ENCODE data around the gene PSAPL1.

PSAPL1 gene

GRCh38 chr4:7432531-7433375 lies 2.0 kb downstream of the PSAPL1 start:
- Histone ChIP-seq H3K27ac (ENCODE audit: low read depth, low read length) (no peak overlapping the region), H4K20me1 (ENCODE audit: control insufficient read depth, insufficient read depth, low read depth, low read length) (no peaks in the 10 kb centered on the region), H3F3A (ENCODE audit: control insufficient read depth, insufficient read depth) (no peaks in the 10 kb centered on the region), H3K27me3 (ENCODE audit: control insufficient read depth, low read length) (no peaks in the 10 kb centered on the region), H3K79me2 (ENCODE audit: control insufficient read depth, low read length) (no peaks in the 10 kb centered on the region), H3K4me3 (ENCODE audit: low read length) (no peak overlapping the region), H3K36me3 (ENCODE audit: control insufficient read depth, low read length) (no peaks in the 10 kb centered on the region), H3K9me2 (replicated peaks; ENCODE audit: control insufficient read depth, low read length) (no peaks in the 10 kb centered on the region), H3K4me2 (ENCODE audit: low read length) (no peak overlapping the region), H3K9me3 (ENCODE audit: control insufficient read depth, insufficient read depth, low read length) (no peaks in the 10 kb centered on the region), H3K4me1 (ENCODE audit: control insufficient read depth, low read length) (no peaks in the 10 kb centered on the region)
- no peak for TF ChIP-seq EZH2phosphoT487 (IDR thresholded peaks at IDR 0.05; ENCODE audit: borderline replicate concordance, low read length)
- no peak for TF ChIP-seq CTCF (IDR thresholded peaks at IDR 0.05; ENCODE audit: low read depth, low read length, poor library complexity, severe bottlenecking)

- no peak overlapping the region for H3K27ac ChIP-seq (ENCODE audit: low read depth, low read length)
- no peak for TF ChIP-seq EZH2phosphoT487 (IDR thresholded peaks at IDR 0.05; ENCODE audit: borderline replicate concordance, low read length)
- TF ChIP-seq CTCF (IDR thresholded peaks at IDR 0.05; ENCODE audit: low read depth, low read length, poor library complexity, severe bottlenecking), result no peak
- no peaks in the 10 kb centered on the region for H4K20me1 ChIP-seq (ENCODE audit: control insufficient read depth, insufficient read depth, low read depth, low read length)
- no peaks in the 10 kb centered on the region for H3F3A ChIP-seq (ENCODE audit: control insufficient read depth, insufficient read depth)
- no peaks in the 10 kb centered on the region for H3K79me2 ChIP-seq (ENCODE audit: control insufficient read depth, low read length)
- H3K9me3 ChIP-seq (ENCODE audit: control insufficient read depth, insufficient read depth, low read length), result no peaks in the 10 kb centered on the region
- no peak overlapping the region for H3K4me3 ChIP-seq (ENCODE audit: low read length)
- no peaks in the 10 kb centered on the region for H3K9me2 ChIP-seq (replicated peaks; ENCODE audit: control insufficient read depth, low read length)
- H3K27me3 ChIP-seq (ENCODE audit: control insufficient read depth, low read length), result no peaks in the 10 kb centered on the region
- no peak overlapping the region for H3K4me2 ChIP-seq (ENCODE audit: low read length)
- H3K36me3 ChIP-seq (ENCODE audit: control insufficient read depth, low read length), result no peaks in the 10 kb centered on the region
- no peaks in the 10 kb centered on the region for H3K4me1 ChIP-seq (ENCODE audit: control insufficient read depth, low read length)
Measured at GRCh38 chr4:7431696-7432530, 2.8 kb downstream of the PSAPL1 start.

- no peaks in the 10 kb centered on the region for H3K36me3 ChIP-seq (ENCODE audit: control insufficient read depth, low read length)
- H3K27me3 ChIP-seq (ENCODE audit: control insufficient read depth, low read length), result no peaks in the 10 kb centered on the region
- H3F3A ChIP-seq (ENCODE audit: control insufficient read depth, insufficient read depth), result no peaks in the 10 kb centered on the region
- H3K4me1 ChIP-seq (ENCODE audit: control insufficient read depth, low read length), result no peaks in the 10 kb centered on the region
- no peaks in the 10 kb centered on the region for H4K20me1 ChIP-seq (ENCODE audit: control insufficient read depth, insufficient read depth, low read depth, low read length)
- no peak overlapping the region for H3K4me3 ChIP-seq (ENCODE audit: low read length)
- H3K79me2 ChIP-seq (ENCODE audit: control insufficient read depth, low read length), result no peaks in the 10 kb centered on the region
- H3K27ac ChIP-seq (ENCODE audit: low read depth, low read length), result no peak overlapping the region
- no peak overlapping the region for H3K4me2 ChIP-seq (ENCODE audit: low read length)
- TF ChIP-seq CTCF (IDR thresholded peaks at IDR 0.05; ENCODE audit: low read depth, low read length, poor library complexity, severe bottlenecking) (no peak), EZH2phosphoT487 (IDR thresholded peaks at IDR 0.05; ENCODE audit: borderline replicate concordance, low read length) (no peak)
- no peaks in the 10 kb centered on the region for H3K9me3 ChIP-seq (ENCODE audit: control insufficient read depth, insufficient read depth, low read length)
- H3K9me2 ChIP-seq (replicated peaks; ENCODE audit: control insufficient read depth, low read length), result no peaks in the 10 kb centered on the region
Measured at GRCh38 chr4:7430965-7431695, 3.6 kb downstream of the PSAPL1 start.
